DMS53 (cell line): Measurements from ENCODE around the gene KRT6A.

ENCODE experiments used
- DNase-seq: peaks from one replicate; lab custom pipeline; 2025; lab: John Stamatoyannopoulos, UW

The KRT6A gene

GRCh38 chr12:52493172-52493571 lies at the start of gene KRT6A:
KRT6A (minus strand) TSS chr12:52493257; CDS start chr12:52493188, 69 bp downstream.
- DNase-seq: no peak

DNA sequence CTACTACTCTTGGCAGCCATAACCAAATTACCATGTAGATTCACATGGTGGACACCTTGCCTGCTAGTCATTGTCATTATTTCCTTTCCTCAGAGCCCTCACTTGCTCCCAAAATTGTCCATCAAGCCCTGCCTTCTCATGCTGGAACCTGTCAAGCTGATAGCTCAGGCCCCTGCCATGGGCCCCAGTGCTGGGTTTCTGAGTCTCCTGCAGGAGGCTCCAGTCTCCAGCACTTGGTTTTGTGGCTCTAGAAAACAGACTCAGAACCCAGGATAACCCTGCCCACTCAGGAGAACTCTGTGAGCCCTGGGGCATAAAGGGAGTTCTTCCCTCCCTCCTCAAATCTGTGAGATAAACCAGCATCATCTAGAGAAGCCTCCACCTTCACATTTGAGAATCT lies 49.1 kb upstream of the KRT6A start:
- DNase-seq: no peak

GRCh38 chr12:52541709-52542108 lies 48.7 kb upstream of the KRT6A start:
- DNase-seq: no peak

GRCh38 chr12:52540531-52540930 lies 47.5 kb upstream of the KRT6A start:
- DNase-seq: no peak

DNA sequence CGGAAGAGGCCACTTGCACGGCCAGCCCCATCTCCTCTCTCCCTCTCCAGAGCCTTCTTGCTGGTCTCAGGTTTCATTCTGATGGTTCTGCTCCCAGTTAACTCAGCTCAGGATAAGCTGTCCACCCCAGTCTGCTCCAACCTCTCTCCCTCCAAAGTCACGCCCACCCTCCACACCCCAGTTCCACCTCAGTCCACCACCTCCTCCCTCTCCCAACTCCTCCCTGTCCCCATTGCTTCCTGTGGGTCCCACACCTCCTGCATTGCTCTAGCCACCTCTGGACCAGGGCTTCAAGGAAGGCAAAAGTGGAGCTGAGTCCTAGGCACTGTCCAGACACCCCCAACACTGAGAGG lies 46.7 kb upstream of the KRT6A start:
- no peak for DNase-seq

DNA sequence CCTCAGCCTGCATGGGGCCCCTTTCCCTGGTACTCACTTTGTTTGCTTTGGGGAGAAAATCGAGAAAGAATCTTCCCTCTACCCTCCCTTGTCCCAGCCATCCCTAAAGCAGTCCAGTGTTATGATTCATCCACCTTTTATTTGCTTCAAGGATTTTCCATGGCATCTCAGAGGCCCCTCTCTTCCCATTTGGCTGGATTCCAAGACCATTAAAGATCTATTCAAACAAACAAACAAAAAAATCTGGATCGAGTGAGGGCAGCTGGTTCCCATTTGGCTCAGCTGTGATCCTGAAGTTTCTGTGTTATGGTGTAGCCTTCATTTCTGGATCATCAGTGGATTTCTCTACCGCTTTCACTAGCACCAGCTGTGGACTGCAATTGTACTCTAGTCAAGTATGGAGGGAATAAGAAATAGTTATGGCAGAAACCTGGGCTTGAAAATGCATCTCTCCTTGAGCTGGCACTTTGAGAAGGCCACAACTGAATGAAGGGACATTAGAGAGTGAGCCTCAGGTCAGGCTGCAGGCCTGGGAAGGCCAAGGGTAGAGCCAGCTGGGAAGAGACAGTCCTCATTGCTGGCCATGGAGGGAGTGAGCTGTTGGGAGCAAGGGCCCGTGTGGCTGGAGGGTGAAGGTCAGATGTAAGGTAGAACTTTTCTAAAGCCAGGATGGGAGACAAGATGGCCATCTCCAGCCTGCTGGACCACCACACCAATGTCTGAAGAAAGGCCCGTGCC lies 46.2 kb upstream of the KRT6A start:
- DNase-seq: peak; percentile 27

- no peak for DNase-seq
Observed at GRCh38 chr12:52537101-52537500, 44.0 kb upstream of the KRT6A start.

DNA sequence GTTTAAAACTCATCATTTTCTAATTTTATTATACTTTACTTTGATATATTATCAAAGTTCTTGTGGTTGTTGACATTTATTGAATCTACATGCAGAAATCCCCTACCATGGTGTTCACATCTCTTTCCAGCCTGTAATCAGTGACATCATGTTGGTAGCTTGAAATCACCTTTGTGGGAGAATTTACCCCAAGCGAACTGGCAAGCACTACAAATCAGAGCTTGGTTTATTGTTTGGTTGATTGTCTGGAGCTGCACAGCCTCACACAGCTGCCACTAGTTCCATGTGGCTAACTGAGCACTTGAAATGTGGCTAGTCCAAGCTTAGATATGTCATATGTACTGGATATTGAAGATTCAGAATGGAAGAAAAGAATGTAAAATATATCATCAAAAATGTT lies 42.5 kb upstream of the KRT6A start:
- DNase-seq: no peak

DNA sequence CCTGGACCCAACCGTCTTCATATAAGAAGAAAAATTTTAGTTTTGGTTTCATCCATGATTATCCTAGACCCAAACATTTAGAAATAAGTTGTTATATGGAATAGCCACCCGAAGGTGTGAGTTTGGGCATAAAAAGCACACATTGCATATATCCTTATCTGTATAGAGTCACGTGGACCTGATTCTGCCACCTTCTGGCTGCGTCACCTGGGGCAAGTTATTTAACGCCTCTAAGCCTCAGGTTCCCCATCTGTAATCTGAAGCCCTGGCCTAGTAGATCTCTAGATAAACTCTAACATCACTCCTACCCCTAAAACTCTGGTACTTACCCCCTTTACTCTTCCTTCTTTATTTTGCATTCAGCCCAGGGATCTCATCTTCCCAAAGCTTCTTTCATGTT lies 41.4 kb upstream of the KRT6A start:
- DNase-seq: peak; percentile 36

GRCh38 chr12:52533686-52534470 lies 40.8 kb upstream of the KRT6A start:
- DNase-seq: no peak

- no peak for DNase-seq
Observed at GRCh38 chr12:52532636-52533035, 39.6 kb upstream of the KRT6A start.

GRCh38 chr12:52531566-52532300 lies 38.7 kb upstream of the KRT6A start:
- no peak for DNase-seq

DNA sequence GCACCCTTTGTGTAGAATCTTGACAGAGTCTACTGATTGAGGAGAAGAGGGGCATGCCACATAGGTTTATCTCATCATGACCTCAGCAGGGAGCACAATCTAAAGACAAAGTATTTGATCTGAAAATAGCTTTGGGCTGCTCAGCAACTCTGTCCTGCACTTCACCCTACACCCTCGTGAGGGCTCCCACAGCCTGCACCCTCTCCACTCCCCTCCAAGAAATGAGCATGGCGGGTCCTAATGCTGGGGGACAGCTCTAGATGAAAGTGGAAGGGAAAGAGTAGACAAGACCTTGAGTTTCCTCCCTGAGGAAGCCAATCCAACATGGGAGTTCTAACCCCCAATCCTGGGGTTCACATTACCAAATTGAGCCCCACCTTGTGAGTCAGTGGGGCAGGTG lies 37.8 kb upstream of the KRT6A start:
- DNase-seq: no peak

DNA sequence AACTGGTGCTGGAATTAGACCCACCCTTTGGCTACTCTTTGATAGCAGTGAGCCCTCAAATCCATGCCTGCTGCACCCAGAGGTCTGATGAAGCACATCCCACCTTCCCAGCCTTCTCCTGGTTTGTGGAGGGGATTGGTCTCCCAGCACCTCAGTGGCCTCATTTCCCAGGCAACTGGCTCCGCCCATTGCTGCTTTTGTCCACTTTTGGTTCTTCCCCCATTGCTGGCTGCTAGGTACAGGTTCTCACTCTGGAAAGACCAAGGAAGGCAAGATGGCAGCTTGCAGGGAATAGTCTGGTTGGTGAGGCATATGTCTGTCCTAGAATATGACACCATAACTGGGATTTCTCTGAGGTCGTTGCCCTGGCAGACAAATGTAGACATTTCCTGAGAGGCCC lies 37.3 kb upstream of the KRT6A start:
- DNase-seq: no peak

GRCh38 chr12:52529846-52530245 lies 36.8 kb upstream of the KRT6A start:
- no peak for DNase-seq

DNA sequence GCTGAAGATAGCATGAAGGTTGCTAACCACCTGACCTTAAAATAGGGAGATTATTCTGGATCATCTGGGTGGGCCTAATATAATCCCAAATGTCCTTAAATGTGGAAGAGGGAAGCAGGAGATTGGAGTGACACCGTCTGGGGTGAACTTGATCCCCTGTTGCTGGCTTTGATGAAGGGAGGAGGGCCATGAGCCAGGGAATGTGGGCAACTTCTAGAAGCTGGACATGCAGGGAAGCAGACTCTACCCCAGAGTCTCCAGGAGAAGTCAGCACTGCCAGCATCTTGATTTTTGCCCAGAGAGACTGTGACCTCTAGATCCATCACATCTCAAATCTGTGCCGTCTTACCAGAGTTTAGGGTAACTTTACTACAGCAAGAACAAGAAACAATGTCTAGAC lies 36.4 kb upstream of the KRT6A start:
- DNase-seq: no peak

GRCh38 chr12:52528641-52529143 lies 35.6 kb upstream of the KRT6A start:
- DNase-seq: no peak

GRCh38 chr12:52527121-52527800 lies 34.2 kb upstream of the KRT6A start:
- no peak for DNase-seq

GRCh38 chr12:52526511-52526951 lies 33.5 kb upstream of the KRT6A start:
- no peak for DNase-seq

DNA sequence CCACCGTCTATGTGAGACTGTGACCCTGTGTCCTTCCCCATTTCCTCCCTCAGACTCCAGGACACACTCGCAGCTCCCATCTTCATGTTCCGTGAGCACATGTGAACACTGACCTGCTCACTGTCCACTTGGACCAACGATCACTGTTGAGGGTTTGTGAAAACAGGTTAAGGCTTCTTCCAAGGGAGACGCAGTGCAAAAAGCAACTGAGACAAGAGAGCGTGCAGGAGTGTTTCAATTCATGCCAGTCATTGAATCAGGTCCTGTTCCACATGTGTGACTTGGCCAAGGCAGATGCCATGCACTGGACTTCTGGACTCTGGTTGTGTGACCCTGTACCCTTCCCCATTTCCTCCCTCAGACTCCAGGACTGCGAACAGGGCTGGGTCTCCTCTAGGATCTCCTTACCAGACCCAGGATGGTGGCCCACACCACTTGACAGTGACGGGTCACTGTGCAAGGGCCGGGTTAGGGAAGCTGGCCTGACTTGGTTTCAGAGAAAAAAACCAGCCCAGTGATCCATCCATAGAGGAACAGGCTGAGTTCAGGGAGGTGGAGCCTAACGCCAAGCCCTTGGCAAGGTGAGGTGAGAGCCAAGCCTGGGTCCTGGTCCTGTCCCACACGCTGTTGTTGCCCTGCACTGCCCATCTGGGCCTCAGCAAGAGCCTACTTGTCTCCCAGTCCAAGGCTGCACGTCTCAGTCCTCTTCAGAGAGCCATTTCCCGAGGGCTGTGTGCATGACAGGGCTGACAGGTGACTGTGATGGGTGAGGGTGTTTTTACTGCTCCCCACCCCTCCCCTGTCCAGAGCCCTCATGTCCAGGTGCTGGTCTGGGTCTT lies 32.8 kb upstream of the KRT6A start:
- no peak for DNase-seq
